Suprapubic skin (tissue), 3 donors: ENCODE results near the gene SMOC2.

Experiments used
- CTCF ChIP-seq, 2 donors: fragments of 200-600 bp in 1 of 2; fragments of 450-650 bp in 1 of 2; sonication (generic) in 1 of 2; IDR thresholded peaks; one replicate each; pipeline ENCODE4 v1.5.1; 2016 to 2019; ENCODE audit warnings: antibody characterized with exemption in 2 of 2, mild to moderate bottlenecking in 1 of 2, moderate library complexity in 1 of 2
- EP300 ChIP-seq: sonication (generic); formaldehyde crosslinking; IDR thresholded peaks from one replicate; pipeline ENCODE4 v1.6.1; 2017; ENCODE audit warnings: antibody characterized with exemption
- POLR2A ChIP-seq, 2 donors: fragments of 450-650 bp; IDR thresholded peaks; one replicate each; pipeline ENCODE4 v1.6.1; 2017; ENCODE audit warnings: antibody characterized with exemption in 2 of 2, mild to moderate bottlenecking in 2 of 2, moderate library complexity in 2 of 2

GRCh38 chr6:168468045-168468444 lies 27.1 kb downstream of the SMOC2 start:
- no peak for TF ChIP-seq CTCF (IDR thresholded peaks at IDR 0.05)
- TF ChIP-seq POLR2A (IDR thresholded peaks at IDR 0.05), result no peak
- TF ChIP-seq EP300, result no peak
